Muscle of arm (tissue), 12 donors: ENCODE results near the gene PLEKHA6. TPM values are rescaled to one million over a fixed set of nuclear protein-coding genes. Genes with fewer than 3 reads are reported as not detected.

Experiments used
- DNase-seq: peaks from one replicate; pipeline ENCODE4 v3.0.0-alpha.2; 2013
- polyA plus RNA-seq, 12 donors: library from polyadenylated mRNA; unstranded; fragments of 120-200 nt; gene quantifications; one replicate each; pipeline ENCODE4 v1.2.1, GENCODE V29; 2013; ENCODE audit not compliant: insufficient read length in 12 of 12

PLEKHA6 gene
- polyA plus RNA-seq, 12 donors: 2.2 to 18.5 (median 4.3) TPM; not detected in 1

GRCh38 chr1:204285436-204286305 lies 74.1 kb downstream of the PLEKHA6 start:
- no peak for DNase-seq

- DNase-seq: no peak
Observed at GRCh38 chr1:204284929-204285328, 74.8 kb downstream of the PLEKHA6 start.

- DNase-seq: no peak
Observed at GRCh38 chr1:204283711-204284651, 75.7 kb downstream of the PLEKHA6 start.

GRCh38 chr1:204282761-204283221 lies 76.9 kb downstream of the PLEKHA6 start:
- no peak for DNase-seq

GRCh38 chr1:204280099-204280961 lies 79.4 kb downstream of the PLEKHA6 start:
- no peak for DNase-seq

- no peak for DNase-seq
Observed at GRCh38 chr1:204278958-204279357, 80.8 kb downstream of the PLEKHA6 start.

GRCh38 chr1:204278251-204278650 lies 81.5 kb downstream of the PLEKHA6 start:
- no peak for DNase-seq

- DNase-seq: no peak
Observed at GRCh38 chr1:204277563-204278219, 82.0 kb downstream of the PLEKHA6 start.

- DNase-seq: no peak
Observed at GRCh38 chr1:204275695-204276370, 83.9 kb downstream of the PLEKHA6 start.

- no peak for DNase-seq
Observed at GRCh38 chr1:204274446-204274845, 85.3 kb downstream of the PLEKHA6 start.

- DNase-seq: no peak
Observed at GRCh38 chr1:204272505-204272904, 87.2 kb downstream of the PLEKHA6 start.

- no peak for DNase-seq
Observed at GRCh38 chr1:204271970-204272369, 87.8 kb downstream of the PLEKHA6 start.

- DNase-seq: no peak
Observed at GRCh38 chr1:204268101-204268500, 91.6 kb downstream of the PLEKHA6 start.

GRCh38 chr1:204267191-204267601 lies 92.5 kb downstream of the PLEKHA6 start:
- no peak for DNase-seq

GRCh38 chr1:204266504-204267034 lies 93.2 kb downstream of the PLEKHA6 start:
- DNase-seq: no peak

- no peak for DNase-seq
Observed at GRCh38 chr1:204265665-204266064, 94.1 kb downstream of the PLEKHA6 start.

GRCh38 chr1:204264805-204265204 lies 94.9 kb downstream of the PLEKHA6 start:
- DNase-seq: no peak

- DNase-seq: no peak
Observed at GRCh38 chr1:204263254-204263910, 96.3 kb downstream of the PLEKHA6 start.

GRCh38 chr1:204262506-204263253 lies 97.0 kb downstream of the PLEKHA6 start:
- no peak for DNase-seq
